Calu3 (cell line): ENCODE results near the gene MED27. TPM values are rescaled to one million over a fixed set of nuclear protein-coding genes. Genes with fewer than 3 reads are reported as not detected.

ENCODE experiments used
- BruUV-seq: library from RNA; stranded (reverse); fragments of 400-500 nt; replicated peaks from 2 replicates; lab custom pipeline; 2021; lab: Mats Ljungman, UMichigan
- CTCF ChIA-PET: fragments of 300-600 bp; sonication (Branson Sonifier 250); formaldehyde crosslinking; loops from one replicate; lab custom pipeline; 2022; ENCODE audit warnings: antibody characterized with exemption; lab: Charles Lee
- DNase-seq: peaks from one replicate; pipeline ENCODE4 v3.0.0; 2022
- H3K27ac Mint-ChIP-seq: one replicate; pipeline ENCODE4 v1.8.0; 2022; ENCODE audit warnings: mixed read lengths; ENCODE audit not compliant: unreplicated experiment
- H3K27me3 Mint-ChIP-seq: one replicate; pipeline ENCODE4 v1.8.0; 2022; ENCODE audit warnings: mixed read lengths; ENCODE audit not compliant: unreplicated experiment
- H3K36me3 Mint-ChIP-seq: one replicate; pipeline ENCODE4 v1.8.0; 2022; ENCODE audit warnings: mild to moderate bottlenecking, moderate library complexity, mixed read lengths; ENCODE audit not compliant: insufficient read depth, unreplicated experiment
- H3K4me1 Mint-ChIP-seq: one replicate; pipeline ENCODE4 v1.8.0; 2022; ENCODE audit warnings: mild to moderate bottlenecking, low read depth, mixed read lengths; ENCODE audit not compliant: unreplicated experiment
- H3K4me3 Mint-ChIP-seq: one replicate; pipeline ENCODE4 v1.8.0; 2022; ENCODE audit warnings: mild to moderate bottlenecking, low read depth, moderate library complexity, mixed read lengths; ENCODE audit not compliant: unreplicated experiment
- H3K9me3 Mint-ChIP-seq: one replicate; pipeline ENCODE4 v1.8.0; 2022; ENCODE audit warnings: low read depth, mixed read lengths; ENCODE audit not compliant: unreplicated experiment
- intact Hi-C: fragments of 100-400 bp; cut with micrococcal nuclease; formaldehyde crosslinking; loops from one replicate; pipeline ENCODE4 v1.10.0; 2022; ENCODE audit not compliant: unreplicated experiment
- total RNA-seq: library from RNA; stranded (reverse); gene quantifications from 2 replicates; pipeline ENCODE4 v1.2.3, GENCODE V29; 2022
- TF ChIP-seq, protein P1 (sequence below): fragments of 200-600 bp; IDR thresholded peaks from one replicate; pipeline ENCODE4 v1.8.0; 2022; ENCODE audit warnings: antibody characterized with exemption; ENCODE audit not compliant: unreplicated experiment

The MED27 gene
- total RNA-seq, 1 experiment from 2014 or later: 19.3 TPM

- no peaks in the 10 kb centered on the region for H3K9me3 Mint-ChIP-seq
Observed at GRCh38 chr9:131976157-131977108, 103.2 kb downstream of the MED27 start.

DNA sequence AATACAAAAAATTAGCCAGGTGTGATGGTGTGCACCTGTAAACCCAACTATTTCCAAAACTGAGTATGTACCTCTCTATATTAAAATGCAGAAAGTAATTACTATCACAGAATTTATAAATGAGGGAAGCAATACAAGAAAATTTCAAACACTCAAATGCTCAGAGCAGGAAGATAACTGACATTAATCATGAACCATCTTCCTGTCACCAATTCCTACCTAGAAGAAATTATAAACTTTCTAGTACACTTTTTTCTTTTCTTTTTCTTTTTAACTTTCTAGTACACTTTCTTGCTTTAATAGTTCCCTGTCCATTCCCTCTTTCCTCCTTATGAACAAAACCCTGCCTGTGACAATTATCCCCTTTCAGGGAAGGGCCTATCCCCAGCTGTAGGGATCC is 106.8 kb downstream of the MED27 start:
- no peak for DNase-seq
- no peaks in the 10 kb centered on the region for H3K36me3 Mint-ChIP-seq
- no peaks in the 10 kb centered on the region for H3K27me3 Mint-ChIP-seq
- CTCF ChIA-PET: no interaction called here
- TF ChIP-seq, protein P1, sequence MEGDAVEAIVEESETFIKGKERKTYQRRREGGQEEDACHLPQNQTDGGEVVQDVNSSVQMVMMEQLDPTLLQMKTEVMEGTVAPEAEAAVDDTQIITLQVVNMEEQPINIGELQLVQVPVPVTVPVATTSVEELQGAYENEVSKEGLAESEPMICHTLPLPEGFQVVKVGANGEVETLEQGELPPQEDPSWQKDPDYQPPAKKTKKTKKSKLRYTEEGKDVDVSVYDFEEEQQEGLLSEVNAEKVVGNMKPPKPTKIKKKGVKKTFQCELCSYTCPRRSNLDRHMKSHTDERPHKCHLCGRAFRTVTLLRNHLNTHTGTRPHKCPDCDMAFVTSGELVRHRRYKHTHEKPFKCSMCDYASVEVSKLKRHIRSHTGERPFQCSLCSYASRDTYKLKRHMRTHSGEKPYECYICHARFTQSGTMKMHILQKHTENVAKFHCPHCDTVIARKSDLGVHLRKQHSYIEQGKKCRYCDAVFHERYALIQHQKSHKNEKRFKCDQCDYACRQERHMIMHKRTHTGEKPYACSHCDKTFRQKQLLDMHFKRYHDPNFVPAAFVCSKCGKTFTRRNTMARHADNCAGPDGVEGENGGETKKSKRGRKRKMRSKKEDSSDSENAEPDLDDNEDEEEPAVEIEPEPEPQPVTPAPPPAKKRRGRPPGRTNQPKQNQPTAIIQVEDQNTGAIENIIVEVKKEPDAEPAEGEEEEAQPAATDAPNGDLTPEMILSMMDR: no peak
- no TSS peak for BruUV-seq
- H3K27ac Mint-ChIP-seq: no peak overlapping the region
- intact Hi-C loops: no loop called here
- no peaks in the 10 kb centered on the region for H3K4me1 Mint-ChIP-seq
- no peak overlapping the region for H3K4me3 Mint-ChIP-seq
- H3K9me3 Mint-ChIP-seq: no peaks in the 10 kb centered on the region

More at GRCh38 chr9:131976157-131977108, 103.2 kb downstream of the MED27 start:
- Mint-ChIP-seq H3K4me1 (no peaks in the 10 kb centered on the region), H3K27ac (no peak overlapping the region), H3K4me3 (no peak overlapping the region), H3K27me3 (no peaks in the 10 kb centered on the region), H3K36me3 (no peaks in the 10 kb centered on the region)
- TF ChIP-seq, protein P1: no peak
- CTCF ChIA-PET: no interaction called here
- intact Hi-C loops: no loop called here
- no TSS peak for BruUV-seq
- DNase-seq: no peak

GRCh38 chr9:131971482-131972074 is 108.1 kb downstream of the MED27 start:
- Mint-ChIP-seq H3K9me3 (no peaks in the 10 kb centered on the region), H3K36me3 (no peaks in the 10 kb centered on the region), H3K4me1 (no peaks in the 10 kb centered on the region), H3K27ac (no peak overlapping the region), H3K27me3 (no peaks in the 10 kb centered on the region), H3K4me3 (no peak overlapping the region)
- DNase-seq: no peak
- no TSS peak for BruUV-seq
- CTCF ChIA-PET: no interaction called here
- intact Hi-C loops: no loop called here
- TF ChIP-seq, protein P1: no peak

DNA sequence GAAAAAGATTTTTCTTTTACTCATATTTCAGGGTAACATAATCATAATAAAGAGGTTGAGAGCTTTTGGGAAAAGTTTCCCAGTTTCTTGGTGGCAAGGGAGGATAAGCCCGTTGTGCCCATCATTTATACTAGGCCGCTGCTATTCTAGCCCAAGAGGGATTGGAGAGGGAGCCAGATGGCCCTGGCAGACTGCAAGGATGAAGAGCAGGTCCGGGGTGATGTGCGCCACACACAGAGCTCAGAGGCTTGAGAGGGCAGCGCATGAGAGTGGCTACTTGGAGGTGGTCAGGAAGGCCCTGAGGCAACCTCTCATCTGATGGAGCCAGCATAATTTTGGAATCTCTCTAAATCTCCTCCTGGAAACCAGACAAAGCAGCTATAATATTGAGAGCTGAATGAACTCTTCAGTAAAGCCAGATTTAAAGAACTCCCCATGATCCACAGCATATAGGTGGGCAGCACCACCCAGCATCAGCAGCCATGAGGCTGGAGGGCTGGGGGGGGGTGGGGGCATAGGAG is 110.1 kb downstream of the MED27 start:
- BruUV-seq: no TSS peak
- TF ChIP-seq, protein P1: no peak
- Mint-ChIP-seq H3K27me3 (no peaks in the 10 kb centered on the region), H3K9me3 (no peaks in the 10 kb centered on the region), H3K4me3 (no peak overlapping the region), H3K27ac (no peak overlapping the region), H3K4me1 (no peaks in the 10 kb centered on the region), H3K36me3 (no peaks in the 10 kb centered on the region)
- CTCF ChIA-PET: interaction anchor here (0.6 kb wide), 1 partner anchor 322 kb away, joined by 3 read pairs; no protein-coding TSS in a partner anchor
- no peak for DNase-seq
- intact Hi-C loops: no loop called here
